HepG2 (cell line): Measurements from ENCODE around the gene IL17C. TPM values are rescaled to one million over a fixed set of nuclear protein-coding genes. Genes with fewer than 3 reads are reported as not detected.
A peak's percentile ranks its signal among the peaks of the same experiment; 100 is the strongest.

Experiments
- ARID4A ChIP-seq: sonication (generic); formaldehyde crosslinking; IDR thresholded peaks from 2 replicates; pipeline ENCODE4 v1.5.0; 2020; ENCODE audit warnings: mild to moderate bottlenecking, missing genetic modification reagents, borderline replicate concordance
- HOXD1 ChIP-seq: sonication (generic); formaldehyde crosslinking; IDR thresholded peaks from 2 replicates; pipeline ENCODE4 v1.5.0; 2020; ENCODE audit warnings: missing genetic modification reagents
- KLF11 ChIP-seq: IDR thresholded peaks from 2 replicates; pipeline ENCODE4 v1.6.1; 2016; ENCODE audit warnings: missing compliant biosample characterization
- MTA1 ChIP-seq: sonication (generic); formaldehyde crosslinking; IDR thresholded peaks from 2 replicates; pipeline ENCODE4 v1.4.0; 2020; ENCODE audit warnings: missing genetic modification reagents, mild to moderate bottlenecking, borderline replicate concordance
- NKX3-1 ChIP-seq: sonication (generic); formaldehyde crosslinking; IDR thresholded peaks from 2 replicates; pipeline ENCODE4 v1.5.0; 2020; ENCODE audit warnings: missing genetic modification reagents
- RBFOX2 ChIP-seq: fragments of 200-400 bp; formaldehyde crosslinking; IDR thresholded peaks from 2 replicates; pipeline ENCODE4 v1.6.1; 2017; ENCODE audit warnings: low read depth, mild to moderate bottlenecking, low read length
- ZIK1 ChIP-seq: sonication (generic); formaldehyde crosslinking; IDR thresholded peaks from 2 replicates; pipeline ENCODE4 v1.5.0; 2020; ENCODE audit warnings: mild to moderate bottlenecking, low read depth, missing genetic modification reagents, borderline replicate concordance
- ZNF143 ChIP-seq: sonication (generic); formaldehyde crosslinking; IDR thresholded peaks from 2 replicates; pipeline ENCODE4 v1.4.0; 2020; ENCODE audit warnings: missing genetic modification reagents
- ZNF225 ChIP-seq: sonication (generic); formaldehyde crosslinking; IDR thresholded peaks from 2 replicates; pipeline ENCODE4 v1.4.0; 2020; ENCODE audit warnings: mild to moderate bottlenecking, missing genetic modification reagents
- ZNF260 ChIP-seq: sonication (generic); formaldehyde crosslinking; IDR thresholded peaks from 2 replicates; pipeline ENCODE4 v1.4.0; 2020; ENCODE audit warnings: missing genetic modification reagents, low read depth, mild to moderate bottlenecking, borderline replicate concordance
- ZNF292 ChIP-seq: sonication (generic); formaldehyde crosslinking; IDR thresholded peaks from 2 replicates; pipeline ENCODE4 v1.8.1; 2022; ENCODE audit warnings: mild to moderate bottlenecking, low read depth, missing genetic modification reagents, borderline replicate concordance
- ZNF709 ChIP-seq: sonication (generic); formaldehyde crosslinking; IDR thresholded peaks from 2 replicates; pipeline ENCODE4 v1.5.0; 2020; ENCODE audit warnings: mild to moderate bottlenecking, missing genetic modification reagents
- ZNF879 ChIP-seq: sonication (generic); formaldehyde crosslinking; IDR thresholded peaks from 2 replicates; pipeline ENCODE4 v1.8.1; 2023; ENCODE audit warnings: missing genetic modification reagents
- polyA plus RNA-seq, 8 experiments: library from polyadenylated mRNA; depleted of rRNA in 3 of 8; stranded (reverse) in 7 of 8; unstranded in 1 of 8; fragments of >200 nt; fragmentation: Illumina TruSeq in 4 of 8; extraction: Trizol in 4 of 8; gene quantifications; 2 replicates each; pipeline versions ENCODE4 v1.2.1 to v1.2.3, GENCODE V29; 2011 to 2016; ENCODE audit warnings: low read depth in 4 of 8, missing spikeins in 1 of 8, mixed read lengths in 1 of 8; ENCODE audit not compliant: insufficient read depth in 1 of 8
- total RNA-seq, 5 experiments: library from RNA; depleted of rRNA; stranded (reverse); fragments of >200 nt; fragmentation: Illumina TruSeq; extraction: Trizol; gene quantifications; 2 replicates each; pipeline ENCODE4 v1.2.3, GENCODE V29; 2016; ENCODE audit warnings: low read depth in 1 of 5
- TF ChIP-seq, protein P1 (sequence below): sonication (generic); formaldehyde crosslinking; IDR thresholded peaks from 2 replicates; pipeline ENCODE4 v1.5.0; 2020; ENCODE audit warnings: mild to moderate bottlenecking, missing genetic modification reagents
- TF ChIP-seq, protein P2 (sequence below): sonication (generic); formaldehyde crosslinking; IDR thresholded peaks from 2 replicates; pipeline ENCODE4 v1.4.0; 2020; ENCODE audit warnings: missing genetic modification reagents, borderline replicate concordance

IL17C gene
- total and polyA plus RNA-seq, 2 of the 13 experiments (the other 11 are each of a cell fraction or from before 2014, with no cell fraction given) = not detected

- TF ChIP-seq, protein P1, sequence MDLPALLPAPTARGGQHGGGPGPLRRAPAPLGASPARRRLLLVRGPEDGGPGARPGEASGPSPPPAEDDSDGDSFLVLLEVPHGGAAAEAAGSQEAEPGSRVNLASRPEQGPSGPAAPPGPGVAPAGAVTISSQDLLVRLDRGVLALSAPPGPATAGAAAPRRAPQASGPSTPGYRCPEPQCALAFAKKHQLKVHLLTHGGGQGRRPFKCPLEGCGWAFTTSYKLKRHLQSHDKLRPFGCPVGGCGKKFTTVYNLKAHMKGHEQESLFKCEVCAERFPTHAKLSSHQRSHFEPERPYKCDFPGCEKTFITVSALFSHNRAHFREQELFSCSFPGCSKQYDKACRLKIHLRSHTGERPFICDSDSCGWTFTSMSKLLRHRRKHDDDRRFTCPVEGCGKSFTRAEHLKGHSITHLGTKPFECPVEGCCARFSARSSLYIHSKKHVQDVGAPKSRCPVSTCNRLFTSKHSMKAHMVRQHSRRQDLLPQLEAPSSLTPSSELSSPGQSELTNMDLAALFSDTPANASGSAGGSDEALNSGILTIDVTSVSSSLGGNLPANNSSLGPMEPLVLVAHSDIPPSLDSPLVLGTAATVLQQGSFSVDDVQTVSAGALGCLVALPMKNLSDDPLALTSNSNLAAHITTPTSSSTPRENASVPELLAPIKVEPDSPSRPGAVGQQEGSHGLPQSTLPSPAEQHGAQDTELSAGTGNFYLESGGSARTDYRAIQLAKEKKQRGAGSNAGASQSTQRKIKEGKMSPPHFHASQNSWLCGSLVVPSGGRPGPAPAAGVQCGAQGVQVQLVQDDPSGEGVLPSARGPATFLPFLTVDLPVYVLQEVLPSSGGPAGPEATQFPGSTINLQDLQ = peak; percentile 68; the same call in 1 of the 2 replicates
- TF ChIP-seq KLF11 (CRISPR knock-in tag) (no peak), RBFOX2 (0 out of 2 replicates have a peak, but pooled peaks have one; percentile 35), NKX3-1 (CRISPR knock-in tag) (no peak), ZNF143 (CRISPR knock-in tag) (no peak), ARID4A (CRISPR knock-in tag) (no peak), ZNF292 (CRISPR knock-in tag) (no peak), MTA1 (CRISPR knock-in tag) (no peak), ZNF879 (0 out of 2 replicates have a peak, but pooled peaks have one; percentile 24), ZNF260 (CRISPR knock-in tag) (no peak), ZNF225 (CRISPR knock-in tag) (no peak), HOXD1 (CRISPR knock-in tag) (no peak), ZIK1 (CRISPR knock-in tag) (0 out of 2 replicates have a peak, but pooled peaks have one; percentile 39), ZNF709 (CRISPR knock-in tag) (no peak)
- TF ChIP-seq, protein P2, sequence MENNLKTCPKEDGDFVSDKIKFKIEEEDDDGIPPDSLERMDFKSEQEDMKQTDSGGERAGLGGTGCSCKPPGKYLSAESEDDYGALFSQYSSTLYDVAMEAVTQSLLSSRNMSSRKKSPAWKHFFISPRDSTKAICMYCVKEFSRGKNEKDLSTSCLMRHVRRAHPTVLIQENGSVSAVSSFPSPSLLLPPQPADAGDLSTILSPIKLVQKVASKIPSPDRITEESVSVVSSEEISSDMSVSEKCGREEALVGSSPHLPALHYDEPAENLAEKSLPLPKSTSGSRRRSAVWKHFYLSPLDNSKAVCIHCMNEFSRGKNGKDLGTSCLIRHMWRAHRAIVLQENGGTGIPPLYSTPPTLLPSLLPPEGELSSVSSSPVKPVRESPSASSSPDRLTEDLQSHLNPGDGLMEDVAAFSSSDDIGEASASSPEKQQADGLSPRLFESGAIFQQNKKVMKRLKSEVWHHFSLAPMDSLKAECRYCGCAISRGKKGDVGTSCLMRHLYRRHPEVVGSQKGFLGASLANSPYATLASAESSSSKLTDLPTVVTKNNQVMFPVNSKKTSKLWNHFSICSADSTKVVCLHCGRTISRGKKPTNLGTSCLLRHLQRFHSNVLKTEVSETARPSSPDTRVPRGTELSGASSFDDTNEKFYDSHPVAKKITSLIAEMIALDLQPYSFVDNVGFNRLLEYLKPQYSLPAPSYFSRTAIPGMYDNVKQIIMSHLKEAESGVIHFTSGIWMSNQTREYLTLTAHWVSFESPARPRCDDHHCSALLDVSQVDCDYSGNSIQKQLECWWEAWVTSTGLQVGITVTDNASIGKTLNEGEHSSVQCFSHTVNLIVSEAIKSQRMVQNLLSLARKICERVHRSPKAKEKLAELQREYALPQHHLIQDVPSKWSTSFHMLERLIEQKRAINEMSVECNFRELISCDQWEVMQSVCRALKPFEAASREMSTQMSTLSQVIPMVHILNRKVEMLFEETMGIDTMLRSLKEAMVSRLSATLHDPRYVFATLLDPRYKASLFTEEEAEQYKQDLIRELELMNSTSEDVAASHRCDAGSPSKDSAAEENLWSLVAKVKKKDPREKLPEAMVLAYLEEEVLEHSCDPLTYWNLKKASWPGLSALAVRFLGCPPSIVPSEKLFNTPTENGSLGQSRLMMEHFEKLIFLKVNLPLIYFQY (CRISPR knock-in tag) = no peak
These were observed 13.8 kb downstream of the IL17C start (continued) for GRCh38 chr16:88651989-88652761.
